AG09309 (cell line): ENCODE data around the gene NRG3.

Source experiments
- DNase-seq: peaks from one replicate; pipeline ENCODE4 v3.0.0-alpha.2; 2010; ENCODE audit warnings: low read depth
- H3K4me3 ChIP-seq: 2 replicates; pipeline ENCODE4 v1.5.1; 2011; ENCODE audit warnings: mild to moderate bottlenecking, low read depth, low read length, moderate library complexity; ENCODE audit not compliant: control insufficient read depth
- TF ChIP-seq, protein P1 (sequence below): IDR thresholded peaks from 2 replicates; pipeline ENCODE4 v1.5.1; 2011; ENCODE audit warnings: mild to moderate bottlenecking, low read depth, low read length, inconsistent platforms; ENCODE audit not compliant: insufficient read depth, control insufficient read depth; ENCODE audit errors: missing control alignments

NRG3 gene

DNA sequence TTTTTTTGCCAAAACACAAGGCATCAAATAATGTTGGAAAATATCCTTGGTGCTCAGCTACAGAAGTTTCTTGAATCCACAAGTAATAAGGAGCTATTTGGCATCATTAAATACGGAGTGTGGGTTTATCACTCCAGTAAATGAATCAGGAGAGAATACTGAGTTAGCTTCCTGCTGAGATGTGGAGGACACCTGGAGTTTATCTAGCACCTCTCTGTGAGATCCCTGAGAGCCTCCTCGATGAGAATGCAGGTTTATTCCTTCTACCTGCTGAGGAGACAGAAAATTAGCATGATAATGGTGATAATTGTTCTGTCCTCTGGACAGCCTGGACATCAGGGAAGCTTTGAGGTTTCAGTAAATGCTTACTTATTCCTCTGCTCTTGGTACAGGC lies 40.5 kb downstream of the NRG3 start:
- no peak for DNase-seq
- TF ChIP-seq, protein P1, sequence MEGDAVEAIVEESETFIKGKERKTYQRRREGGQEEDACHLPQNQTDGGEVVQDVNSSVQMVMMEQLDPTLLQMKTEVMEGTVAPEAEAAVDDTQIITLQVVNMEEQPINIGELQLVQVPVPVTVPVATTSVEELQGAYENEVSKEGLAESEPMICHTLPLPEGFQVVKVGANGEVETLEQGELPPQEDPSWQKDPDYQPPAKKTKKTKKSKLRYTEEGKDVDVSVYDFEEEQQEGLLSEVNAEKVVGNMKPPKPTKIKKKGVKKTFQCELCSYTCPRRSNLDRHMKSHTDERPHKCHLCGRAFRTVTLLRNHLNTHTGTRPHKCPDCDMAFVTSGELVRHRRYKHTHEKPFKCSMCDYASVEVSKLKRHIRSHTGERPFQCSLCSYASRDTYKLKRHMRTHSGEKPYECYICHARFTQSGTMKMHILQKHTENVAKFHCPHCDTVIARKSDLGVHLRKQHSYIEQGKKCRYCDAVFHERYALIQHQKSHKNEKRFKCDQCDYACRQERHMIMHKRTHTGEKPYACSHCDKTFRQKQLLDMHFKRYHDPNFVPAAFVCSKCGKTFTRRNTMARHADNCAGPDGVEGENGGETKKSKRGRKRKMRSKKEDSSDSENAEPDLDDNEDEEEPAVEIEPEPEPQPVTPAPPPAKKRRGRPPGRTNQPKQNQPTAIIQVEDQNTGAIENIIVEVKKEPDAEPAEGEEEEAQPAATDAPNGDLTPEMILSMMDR = no peak
- H3K4me3 ChIP-seq = no peak overlapping the region

DNA sequence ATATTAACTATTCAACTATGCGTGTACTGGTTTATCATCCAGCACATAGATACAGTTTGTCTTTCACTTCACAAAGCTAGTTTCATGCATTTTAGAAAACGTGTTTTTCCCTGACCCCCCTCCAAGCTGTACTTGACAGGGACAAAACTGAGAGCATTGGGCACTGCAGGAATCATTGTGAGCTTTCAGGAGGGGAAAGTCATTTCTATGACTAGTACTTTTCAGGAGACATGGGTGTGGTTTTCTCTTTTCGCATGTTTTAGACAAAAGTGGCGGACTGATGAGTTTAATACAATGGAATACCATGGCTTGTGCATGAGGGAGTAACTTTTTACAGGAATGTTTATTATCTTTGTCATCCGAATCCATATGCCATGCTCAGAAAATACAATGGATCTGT lies 42.7 kb downstream of the NRG3 start:
- TF ChIP-seq, protein P1 = no peak
- no peak for DNase-seq
- H3K4me3 ChIP-seq = no peak overlapping the region

DNA sequence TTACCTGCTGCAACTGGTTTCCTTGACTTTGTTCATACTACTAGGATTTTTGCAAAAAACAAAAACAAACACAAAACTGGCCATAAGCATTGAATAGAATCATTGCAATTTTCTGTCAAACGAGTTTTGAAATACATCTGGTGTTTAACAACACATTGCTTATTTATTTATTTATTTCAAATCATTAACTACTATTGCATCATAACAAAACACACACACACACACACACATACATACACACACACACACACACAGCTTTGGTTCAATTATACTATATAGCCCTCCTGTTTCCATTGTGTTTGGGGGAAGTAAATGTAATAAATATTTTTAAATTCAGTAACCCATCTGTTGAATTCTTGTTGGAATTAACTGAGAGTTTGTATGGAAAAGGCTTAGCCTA lies 43.8 kb downstream of the NRG3 start:
- TF ChIP-seq, protein P1 = no peak
- DNase-seq = no peak
- no peak overlapping the region for H3K4me3 ChIP-seq

DNA sequence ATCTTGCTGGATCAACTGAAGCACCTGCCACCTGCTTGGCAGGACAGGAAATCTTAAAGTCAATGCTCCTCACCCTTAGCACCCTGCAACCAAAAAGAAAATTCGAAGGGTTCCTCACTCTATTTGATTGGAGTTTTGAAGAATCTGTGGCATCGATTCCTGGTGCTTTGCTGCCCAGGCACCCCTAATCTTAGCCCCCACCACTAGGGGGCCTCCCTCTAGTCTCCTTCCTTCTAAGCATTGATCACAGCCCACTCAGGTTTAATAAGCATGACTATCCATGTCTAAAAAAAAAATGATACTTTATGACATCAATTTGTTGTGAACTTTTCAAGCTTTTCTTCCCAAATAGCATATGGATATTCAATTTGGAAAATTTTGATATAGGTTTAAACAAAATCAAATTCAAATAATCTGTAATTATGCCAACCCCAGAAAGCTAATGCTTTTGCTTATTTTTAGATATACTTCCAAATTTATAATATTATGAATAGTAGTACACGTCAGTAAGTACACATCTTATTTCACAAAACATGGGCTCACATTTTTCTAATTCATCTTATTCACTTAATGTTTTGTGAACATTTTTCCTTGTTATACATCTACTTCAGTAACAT lies 45.3 kb downstream of the NRG3 start:
- no peak for DNase-seq
- no peak overlapping the region for H3K4me3 ChIP-seq
- TF ChIP-seq, protein P1 = no peak

DNA sequence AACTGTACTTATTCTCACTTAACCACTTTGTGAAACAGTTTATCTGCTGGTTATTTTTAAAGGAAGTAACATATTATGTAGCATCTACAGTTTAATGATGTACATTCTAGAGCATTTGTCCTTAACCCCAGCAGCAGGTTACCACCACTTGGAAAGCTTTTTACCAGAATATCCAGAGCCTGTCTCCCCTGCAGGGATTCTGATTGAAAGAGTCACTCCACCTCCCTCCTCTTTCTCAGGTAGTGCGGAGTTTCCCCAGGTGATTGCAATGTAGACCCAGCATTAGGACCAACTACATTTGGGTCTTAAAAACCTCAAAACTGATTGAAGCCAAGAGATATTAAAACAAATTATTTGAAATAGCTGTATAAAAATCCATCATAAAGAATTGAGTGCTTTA lies 53.1 kb downstream of the NRG3 start:
- no peak overlapping the region for H3K4me3 ChIP-seq
- no peak for DNase-seq
- TF ChIP-seq, protein P1 = no peak

DNA sequence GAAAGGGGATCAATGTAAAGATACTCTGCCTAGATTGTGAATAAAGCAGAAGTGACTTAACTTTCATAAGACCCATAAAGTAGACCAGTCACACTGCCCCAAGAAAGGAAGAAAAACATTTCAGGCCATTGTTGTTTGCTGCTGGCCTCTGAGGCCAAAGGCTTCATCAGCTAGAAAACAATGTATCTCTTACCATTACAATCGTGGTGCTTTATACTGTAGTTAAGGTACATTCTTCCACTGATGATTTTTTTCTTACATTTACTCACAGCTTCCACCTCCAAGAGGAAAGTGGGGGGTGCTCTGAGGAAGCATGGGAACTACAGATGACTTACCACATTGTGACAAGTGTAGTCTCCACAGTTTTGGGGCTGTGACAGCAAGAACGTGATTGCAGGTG lies 68.6 kb downstream of the NRG3 start:
- no peak for DNase-seq
- H3K4me3 ChIP-seq = no peak overlapping the region
- TF ChIP-seq, protein P1 = no peak

DNA sequence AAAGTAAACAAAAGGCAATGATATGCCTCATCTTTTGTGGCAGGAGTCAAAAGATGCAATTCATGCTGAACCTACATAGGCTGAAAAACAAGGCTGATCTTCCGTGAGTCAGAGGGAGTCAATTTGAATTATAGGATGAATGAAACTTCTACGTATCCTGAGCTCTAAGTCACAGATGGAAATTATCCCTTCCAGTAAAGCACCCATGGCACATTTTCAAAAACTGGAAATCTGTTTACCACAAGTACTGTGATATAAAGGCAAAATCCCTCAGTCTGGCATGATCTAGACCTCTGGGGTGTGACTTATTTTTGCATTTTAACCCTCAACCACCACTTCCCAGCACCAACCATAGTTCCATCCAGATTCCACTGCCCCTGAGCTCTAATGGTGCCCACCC lies 69.6 kb downstream of the NRG3 start:
- no peak overlapping the region for H3K4me3 ChIP-seq
- no peak for DNase-seq
- TF ChIP-seq, protein P1 = no peak
